ENCODE results near the gene NEU4.
"Not testable (repeated sequence)": the region's sequence is repeated elsewhere in the genome, so short reads cannot be mapped to it uniquely, and the experiment has no call there.

Gene NEU4

GRCh38 chr2:241812730-241813643, 4.0 kb downstream of the NEU4 start:
- DNase-seq (ENCODE audit: low read depth, low spot score): no peak

GRCh38 chr2:241813644-241814392, 4.8 kb downstream of the NEU4 start:
- DNase-seq (ENCODE audit: low read depth, low spot score): no peak

- DNase-seq (ENCODE audit: low read depth, low spot score): no peak
These were observed 5.3 kb downstream of the NEU4 start for GRCh38 chr2:241814393-241814642.

- DNase-seq (ENCODE audit: low read depth, low spot score): no peak
These were observed 5.9 kb downstream of the NEU4 start for GRCh38 chr2:241814643-241815476.

- no peak for DNase-seq (ENCODE audit: low read depth, low spot score)
These were observed 6.8 kb downstream of the NEU4 start for GRCh38 chr2:241815477-241816430.

- no peak for DNase-seq (ENCODE audit: low read depth, low spot score)
These were observed 7.6 kb downstream of the NEU4 start for GRCh38 chr2:241816431-241817121.

- no peak for DNase-seq (ENCODE audit: low read depth, low spot score)
These were observed 8.3 kb downstream of the NEU4 start for GRCh38 chr2:241817126-241817820.

- DNase-seq (ENCODE audit: low read depth, low spot score): not testable (repeated sequence)
These were observed 8.8 kb downstream of the NEU4 start for GRCh38 chr2:241817821-241818215.

- DNase-seq (ENCODE audit: low read depth, low spot score): no peak
These were observed 9.4 kb downstream of the NEU4 start for GRCh38 chr2:241818229-241818942.

GRCh38 chr2:241818943-241819270, 9.9 kb downstream of the NEU4 start:
- no peak for DNase-seq (ENCODE audit: low read depth, low spot score)

GRCh38 chr2:241819947-241820624, 11.1 kb downstream of the NEU4 start:
- not testable (repeated sequence) for DNase-seq (ENCODE audit: low read depth, low spot score)

- no peak for DNase-seq (ENCODE audit: low read depth, low spot score)
These were observed 11.8 kb downstream of the NEU4 start for GRCh38 chr2:241820625-241821384.

- DNase-seq (ENCODE audit: low read depth, low spot score): no peak
These were observed 12.7 kb downstream of the NEU4 start for GRCh38 chr2:241821460-241822263.

- DNase-seq (ENCODE audit: low read depth, low spot score): no peak
These were observed 13.3 kb downstream of the NEU4 start for GRCh38 chr2:241822264-241822623.

GRCh38 chr2:241823531-241824437, 14.8 kb downstream of the NEU4 start:
- not testable (repeated sequence) for DNase-seq (ENCODE audit: low read depth, low spot score)

- no peak for DNase-seq (ENCODE audit: low read depth, low spot score)
These were observed 18.4 kb downstream of the NEU4 start for GRCh38 chr2:241827394-241827793.
